Endothelial cell (in vitro differentiated cells): ENCODE data around the gene PEX5. TPM values are rescaled to one million over a fixed set of nuclear protein-coding genes. Genes with fewer than 3 reads are reported as not detected.
"Not testable (repeated sequence)": the region's sequence is repeated elsewhere in the genome, so short reads cannot be mapped to it uniquely, and the experiment has no call there.

Experiments
- DNase-seq: peaks from one replicate; pipeline ENCODE4 v3.0.0; 2021; ENCODE audit warnings: low spot score
- H3K27ac Mint-ChIP-seq: one replicate; pipeline ENCODE4 v1.8.0; 2021; ENCODE audit warnings: mixed read lengths, inconsistent platforms; ENCODE audit not compliant: unreplicated experiment
- H3K27me3 Mint-ChIP-seq: one replicate; pipeline ENCODE4 v1.8.0; 2021; ENCODE audit warnings: mild to moderate bottlenecking, moderate library complexity, mixed read lengths, inconsistent platforms; ENCODE audit not compliant: unreplicated experiment
- H3K36me3 Mint-ChIP-seq: one replicate; pipeline ENCODE4 v1.8.0; 2021; ENCODE audit warnings: mild to moderate bottlenecking, low read depth, mixed read lengths, inconsistent platforms; ENCODE audit not compliant: unreplicated experiment
- H3K4me1 Mint-ChIP-seq: one replicate; pipeline ENCODE4 v1.8.0; 2021; ENCODE audit warnings: mild to moderate bottlenecking, mixed read lengths, inconsistent platforms; ENCODE audit not compliant: unreplicated experiment
- H3K4me3 Mint-ChIP-seq: one replicate; pipeline ENCODE4 v1.8.0; 2021; ENCODE audit warnings: mild to moderate bottlenecking, mixed read lengths, inconsistent platforms; ENCODE audit not compliant: unreplicated experiment
- H3K9me3 Mint-ChIP-seq: one replicate; pipeline ENCODE4 v1.8.0; 2021; ENCODE audit warnings: mixed read lengths, inconsistent platforms; ENCODE audit not compliant: unreplicated experiment
- total RNA-seq: library from RNA; stranded (reverse); fragmentation: NEBNext Ultra II Directional; extraction: Animal tissue kit (Norgen Biotek cat#: 25700); gene quantifications from one replicate; pipeline ENCODE4 v1.2.1, GENCODE V29; 2021; ENCODE audit not compliant: unreplicated experiment
- TF ChIP-seq, protein P1 (sequence below): fragments of 200-600 bp; sonication (generic); IDR thresholded peaks from one replicate; pipeline ENCODE4 v1.5.0; 2021; ENCODE audit warnings: antibody characterized with exemption; ENCODE audit not compliant: unreplicated experiment

PEX5 gene
- total RNA-seq, 1 donor from 2014 or later: 22.2 TPM

- Mint-ChIP-seq H3K4me3 (no peak overlapping the region), H3K4me1 (peaks cover 3% of the 10 kb centered on the region), H3K9me3 (no peaks in the 10 kb centered on the region), H3K27me3 (no peaks in the 10 kb centered on the region), H3K27ac (peak overlapping the region; percentile 9), H3K36me3 (no peaks in the 10 kb centered on the region)
- TF ChIP-seq, protein P1, sequence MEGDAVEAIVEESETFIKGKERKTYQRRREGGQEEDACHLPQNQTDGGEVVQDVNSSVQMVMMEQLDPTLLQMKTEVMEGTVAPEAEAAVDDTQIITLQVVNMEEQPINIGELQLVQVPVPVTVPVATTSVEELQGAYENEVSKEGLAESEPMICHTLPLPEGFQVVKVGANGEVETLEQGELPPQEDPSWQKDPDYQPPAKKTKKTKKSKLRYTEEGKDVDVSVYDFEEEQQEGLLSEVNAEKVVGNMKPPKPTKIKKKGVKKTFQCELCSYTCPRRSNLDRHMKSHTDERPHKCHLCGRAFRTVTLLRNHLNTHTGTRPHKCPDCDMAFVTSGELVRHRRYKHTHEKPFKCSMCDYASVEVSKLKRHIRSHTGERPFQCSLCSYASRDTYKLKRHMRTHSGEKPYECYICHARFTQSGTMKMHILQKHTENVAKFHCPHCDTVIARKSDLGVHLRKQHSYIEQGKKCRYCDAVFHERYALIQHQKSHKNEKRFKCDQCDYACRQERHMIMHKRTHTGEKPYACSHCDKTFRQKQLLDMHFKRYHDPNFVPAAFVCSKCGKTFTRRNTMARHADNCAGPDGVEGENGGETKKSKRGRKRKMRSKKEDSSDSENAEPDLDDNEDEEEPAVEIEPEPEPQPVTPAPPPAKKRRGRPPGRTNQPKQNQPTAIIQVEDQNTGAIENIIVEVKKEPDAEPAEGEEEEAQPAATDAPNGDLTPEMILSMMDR: no peak
- DNase-seq: no peak
Measured at GRCh38 chr12:7242176-7243101, 53.0 kb downstream of the PEX5 start.

DNA sequence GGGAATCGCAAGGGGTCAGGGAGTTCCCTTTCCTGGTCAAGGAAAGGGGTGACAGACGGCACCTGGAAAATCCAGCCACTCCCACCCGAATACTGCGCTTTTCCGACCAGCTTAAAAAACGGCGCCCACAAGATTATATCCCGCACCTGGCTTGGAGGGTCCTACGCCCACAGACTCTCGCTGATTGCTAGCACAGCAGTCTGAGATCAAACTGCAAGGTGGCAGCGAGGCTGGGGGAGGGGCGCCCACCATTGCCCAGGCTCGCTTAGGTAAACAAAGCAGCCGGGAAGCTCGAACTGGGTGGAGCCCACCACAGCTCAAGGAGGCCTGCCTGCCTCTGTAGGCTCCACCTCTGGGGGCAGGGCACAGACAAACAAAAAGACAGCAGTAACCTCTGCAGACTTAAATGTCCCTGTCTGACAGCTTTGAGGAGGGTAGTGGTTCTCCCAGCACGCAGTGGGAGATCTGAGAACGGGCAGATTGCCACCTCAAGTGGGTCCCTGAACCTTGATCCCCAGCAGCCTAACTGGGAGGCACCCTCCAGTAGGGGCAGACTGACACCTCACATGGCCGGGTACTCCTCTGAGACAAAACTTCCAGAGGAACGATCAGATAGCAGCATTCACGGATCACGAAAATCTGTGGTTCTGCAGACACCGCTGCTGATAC, 62.0 kb downstream of the PEX5 start:
- not testable (repeated sequence) for H3K27me3 Mint-ChIP-seq, H3K4me1 Mint-ChIP-seq, H3K9me3 Mint-ChIP-seq, H3K36me3 Mint-ChIP-seq, H3K4me3 Mint-ChIP-seq, H3K27ac Mint-ChIP-seq, DNase-seq

GRCh38 chr12:7259060-7259459, 69.6 kb downstream of the PEX5 start:
- TF ChIP-seq, protein P1: no peak
- no peaks in the 10 kb centered on the region for H3K27me3 Mint-ChIP-seq
- no peak overlapping the region for H3K4me3 Mint-ChIP-seq
- no peaks in the 10 kb centered on the region for H3K36me3 Mint-ChIP-seq
- H3K4me1 Mint-ChIP-seq: no peaks in the 10 kb centered on the region
- no peak for DNase-seq
- no peak overlapping the region for H3K27ac Mint-ChIP-seq
- no peaks in the 10 kb centered on the region for H3K9me3 Mint-ChIP-seq

Other genes starting within 250 kb of the PEX5 start
- gene RNU7-1, start 245.9 kb upstream of the PEX5 start, total RNA-seq: not detected
- 225 TPM for gene C12orf57, start 245.7 kb upstream of the PEX5 start, total RNA-seq
- gene PTPN6, start 238.3 kb upstream of the PEX5 start, total RNA-seq: 22.1 TPM
- 288 TPM for gene PHB2, start 219.0 kb upstream of the PEX5 start, total RNA-seq
- 37.3 TPM for gene EMG1, start 218.8 kb upstream of the PEX5 start, total RNA-seq
- gene LPCAT3, start 171.2 kb upstream of the PEX5 start, total RNA-seq: 40.2 TPM
- gene C1S, start 129.0 kb upstream of the PEX5 start, total RNA-seq: 5.8 TPM
- 1.4 TPM for gene C1R, start 97.2 kb upstream of the PEX5 start, total RNA-seq
- 62.3 TPM for gene C1RL, start 80.5 kb upstream of the PEX5 start, total RNA-seq
- 1.0 TPM for gene RBP5, start 60.8 kb upstream of the PEX5 start, total RNA-seq
- 134 TPM for gene CLSTN3, start 59.3 kb upstream of the PEX5 start, total RNA-seq
- not detected for gene ACSM4, start 114.4 kb downstream of the PEX5 start, total RNA-seq